K562 (cell line): ENCODE measurements around the gene CAMK2D. TPM values are rescaled to one million over a fixed set of nuclear protein-coding genes. Genes with fewer than 3 reads are reported as not detected.

ENCODE experiments used
- ATAC-seq: fragments of 200-7000 bp; cut with Tn5 transposase; 3 replicates; pipeline ENCODE4 v1.9.1; 2020; ENCODE audit warnings: moderate library complexity
- BruUV-seq: library from RNA; stranded (reverse); fragments of 400-500 nt; replicated peaks from 2 replicates; lab custom pipeline; 2021; lab: Mats Ljungman, UMichigan
- CTCF ChIA-PET: fragments of 300-600 bp; formaldehyde crosslinking; extraction: SDS; loops from one replicate; lab custom pipeline; 2021; ENCODE audit warnings: low intra/inter-chr PET ratio; lab: Yijun Ruan, JAX
- POLR2A ChIA-PET: fragments of 300-600, 350-650 bp; sonication (Branson Sonifier 250); formaldehyde crosslinking; extraction: SDS; loops from one replicate; lab custom pipeline; 2021; ENCODE audit warnings: antibody characterized with exemption, inconsistent platforms; lab: Yijun Ruan, JAX
- DNase-seq, 4 experiments: peaks; one replicate each; pipeline versions ENCODE4 v3.0.0 to v3.0.0-alpha.2; 2011 to 2018; ENCODE audit warnings: low spot score in 3 of 4, mixed read lengths in 3 of 4; ENCODE audit errors: extremely low read depth in 1 of 4
- FAIRE-seq: peaks from 2 replicates; lab custom pipeline; 2011; peaks lifted over from hg19 to GRCh38; lab: Jason Lieb, UNC
- H2AFZ ChIP-seq: 2 replicates; pipeline ENCODE4 v1.6.0; 2011; ENCODE audit warnings: low read depth, low read length, control low read depth, inconsistent platforms
- H3K27ac ChIP-seq: fragments of 200-600 bp; 3 replicates; pipeline ENCODE4 v1.8.0; 2011; ENCODE audit warnings: low read depth, mild to moderate bottlenecking, control low read depth, inconsistent platforms, low read length, moderate library complexity, mixed read lengths; ENCODE audit errors: extremely low read depth
- H3K27me3 ChIP-seq, 2 experiments: fragments of 300-600 bp in 1 of 2; 2 replicates in 1 of 2; 3 replicates in 1 of 2; pipeline versions ENCODE4 v1.6.0 to v1.8.0; 2011; ENCODE audit warnings: inconsistent platforms in 2 of 2, low read length in 2 of 2, mild to moderate bottlenecking in 1 of 2, mixed read lengths in 1 of 2, moderate library complexity in 1 of 2; ENCODE audit not compliant: control insufficient read depth in 2 of 2, insufficient read depth in 2 of 2
- H3K36me3 ChIP-seq: fragments of 300-600 bp; 3 replicates; pipeline ENCODE4 v1.8.0; 2011; ENCODE audit warnings: mild to moderate bottlenecking, low read length, inconsistent platforms; ENCODE audit not compliant: control insufficient read depth, insufficient read depth
- H3K4me1 ChIP-seq, 2 experiments: fragments of 200-600 bp in 1 of 2; replicated peaks in 1 of 2; 2 replicates in 1 of 2; 3 replicates in 1 of 2; pipeline versions ENCODE4 v1.5.1 to v1.8.0; 2011; ENCODE audit warnings: inconsistent platforms in 2 of 2, low read length in 2 of 2, mild to moderate bottlenecking in 1 of 2, mixed read lengths in 1 of 2, moderate library complexity in 1 of 2; ENCODE audit not compliant: control insufficient read depth in 2 of 2, insufficient read depth in 2 of 2
- H3K4me2 ChIP-seq: 2 replicates; pipeline ENCODE4 v1.6.1; 2011; ENCODE audit warnings: low read length, control low read depth, inconsistent platforms, mixed read lengths; ENCODE audit not compliant: insufficient read depth
- H3K4me3 ChIP-seq: fragments of 200-600 bp; sonication (generic), shearing (Covaris generic); 2 replicates; pipeline ENCODE4 v1.5.1; 2016; ENCODE audit warnings: control low read depth, inconsistent platforms
- H3K79me2 ChIP-seq: fragments of 200-600 bp; 3 replicates; pipeline ENCODE4 v1.8.0; 2011; ENCODE audit warnings: low read length, inconsistent platforms; ENCODE audit not compliant: control insufficient read depth, insufficient read depth
- H3K9ac ChIP-seq, 2 experiments: 2 replicates each; pipeline versions ENCODE4 v1.6.0 to v1.6.1; 2011; ENCODE audit warnings: low read depth in 2 of 2, low read length in 2 of 2, control low read depth in 1 of 2, inconsistent platforms in 1 of 2, mild to moderate bottlenecking in 1 of 2, mixed read lengths in 1 of 2; ENCODE audit not compliant: insufficient read depth in 1 of 2
- H3K9me1 ChIP-seq: one replicate; pipeline ENCODE4 v1.6.0; 2011; ENCODE audit warnings: inconsistent platforms, mild to moderate bottlenecking, low read length, moderate library complexity; ENCODE audit not compliant: control insufficient read depth, insufficient read depth
- H3K9me3 ChIP-seq: replicated peaks from 2 replicates; pipeline ENCODE4 v1.5.1; 2011; ENCODE audit warnings: low read depth, low read length, inconsistent platforms; ENCODE audit not compliant: control insufficient read depth, insufficient read depth
- H4K20me1 ChIP-seq: replicated peaks from 2 replicates; pipeline ENCODE4 v1.6.1; 2011; ENCODE audit warnings: low read length, inconsistent platforms, mixed read lengths; ENCODE audit not compliant: control insufficient read depth, insufficient read depth
- ARHGAP35 ChIP-seq: fragments of 450-650 bp; IDR thresholded peaks from 2 replicates; pipeline ENCODE4 v1.6.1; 2018; ENCODE audit not compliant: partially characterized antibody
- ARID1B ChIP-seq: fragments of 450-650 bp; IDR thresholded peaks from 2 replicates; pipeline ENCODE4 v1.6.1; 2016; ENCODE audit warnings: antibody characterized with exemption, mild to moderate bottlenecking, inconsistent platforms
- CBX2 ChIP-seq: fragments of 200-600 bp; sonication (generic); IDR thresholded peaks from one replicate; pipeline ENCODE4 v1.6.1; 2012; ENCODE audit warnings: mild to moderate bottlenecking, low read length, inconsistent platforms; ENCODE audit not compliant: insufficient read depth, poor library complexity, severe bottlenecking
- CBX3 ChIP-seq, 2 experiments: IDR thresholded peaks; 1 replicate in 1 of 2; 2 replicates in 1 of 2; pipeline ENCODE4 v1.6.1; 2012; ENCODE audit warnings: inconsistent platforms in 2 of 2, low read length in 2 of 2, borderline replicate concordance in 1 of 2, control low read depth in 1 of 2
- DPF2 ChIP-seq: fragments of 450-650 bp; IDR thresholded peaks from 2 replicates; pipeline ENCODE4 v1.6.1; 2016
- ERF ChIP-seq: fragments of 450-650 bp; formaldehyde crosslinking; IDR thresholded peaks from 2 replicates; pipeline ENCODE4 v1.4.0; 2020; ENCODE audit warnings: mild to moderate bottlenecking, mixed read lengths
- HNRNPUL1 ChIP-seq: fragments of 200-400 bp; formaldehyde crosslinking; IDR thresholded peaks from 2 replicates; pipeline ENCODE4 v1.6.1; 2017; ENCODE audit warnings: low read length
- KLF16 ChIP-seq: IDR thresholded peaks from 2 replicates; pipeline ENCODE4 v1.6.1; 2016; ENCODE audit warnings: antibody characterized with exemption
- MYC ChIP-seq, 2 experiments: fragments of 250-450 bp in 1 of 2; sonication (Bioruptor Pico) in 1 of 2; IDR thresholded peaks; 2 replicates each; pipeline versions ENCODE4 v1.5.1 to v1.6.1; 2012 to 2021; ENCODE audit warnings: low read depth in 2 of 2, borderline replicate concordance in 1 of 2, improper control_type of control experiment in 1 of 2, low read length in 1 of 2, mild to moderate bottlenecking in 1 of 2, moderate library complexity in 1 of 2
- RCOR1 ChIP-seq, 2 experiments: IDR thresholded peaks; 2 replicates each; pipeline ENCODE4 v1.6.1; 2012; ENCODE audit warnings: low read depth in 2 of 2, low read length in 2 of 2, borderline replicate concordance in 1 of 2, improper control_type of control experiment in 1 of 2
- RFX1 ChIP-seq: fragments of 450-650 bp; IDR thresholded peaks from 2 replicates; pipeline ENCODE4 v1.6.1; 2016; ENCODE audit warnings: mild to moderate bottlenecking, moderate library complexity
- RUNX1 ChIP-seq: sonication (generic); IDR thresholded peaks from 2 replicates; pipeline ENCODE4 v1.6.1; 2016; ENCODE audit warnings: antibody characterized with exemption, low read depth
- TRIM28 ChIP-seq: fragments of 450-650 bp; IDR thresholded peaks from 2 replicates; pipeline ENCODE4 v1.6.1; 2017
- ZNF224 ChIP-seq: sonication (generic); formaldehyde crosslinking; IDR thresholded peaks from 2 replicates; pipeline ENCODE4 v1.8.0; 2022; ENCODE audit warnings: mild to moderate bottlenecking, missing genetic modification reagents
- ZNF347 ChIP-seq: fragments of 450-650 bp; formaldehyde crosslinking; IDR thresholded peaks from 2 replicates; pipeline ENCODE4 v1.4.0; 2020; ENCODE audit warnings: low read depth, mild to moderate bottlenecking, moderate library complexity
- ZNF444 ChIP-seq: fragments of 250-450 bp; sonication (Bioruptor Pico); IDR thresholded peaks from 2 replicates; pipeline ENCODE4 v1.4.0; 2020; ENCODE audit warnings: mild to moderate bottlenecking, moderate library complexity
- WGBS: fragments of 100-300 bp; shearing (Covaris generic); methylation state at CpG from one replicate; pipeline ENCODE4 v1.1.6; 2016; ENCODE audit warnings: low coverage, mixed read lengths; ENCODE audit not compliant: insufficient coverage; ENCODE audit errors: missing lambda C conversion rate; 5-methylcytosine and 5-hydroxymethylcytosine counted together
- in situ Hi-C: fragments of 300-500 bp; cut with MboI; formaldehyde crosslinking; loops from 4 replicates; pipeline ENCODE4 v1.15.0; 2018; ENCODE audit warnings: inconsistent platforms, mixed read lengths
- intact Hi-C: fragments of 100-400 bp; cut with micrococcal nuclease; formaldehyde crosslinking; loops from 2 replicates; pipeline ENCODE4 v1.14.2; 2022
- polyA plus RNA-seq, 8 experiments: library from polyadenylated mRNA; depleted of rRNA in 4 of 8; stranded (reverse) in 5 of 8; unstranded in 3 of 8; fragments of >200 nt; fragmentation: Nextera tagmentation in 2 of 8; fragmentation: Illumina TruSeq in 1 of 8; extraction: Ambion mirVana in 2 of 8; extraction: Trizol in 1 of 8; gene quantifications; 2 replicates each; pipeline versions ENCODE4 v1.2.1 to v1.2.3, GENCODE V29; 2011 to 2014; ENCODE audit warnings: inconsistent platforms in 1 of 8, missing spikeins in 1 of 8
- total RNA-seq, 7 experiments: library from RNA; depleted of rRNA in 6 of 7; stranded (reverse); fragments of >200 nt in 6 of 7; fragmentation: Illumina TruSeq in 2 of 7; extraction: Trizol in 2 of 7; gene quantifications; 2 replicates each; pipeline versions ENCODE4 v1.2.1 to v1.2.3, GENCODE V29; 2011 to 2021; ENCODE audit warnings: low replicate concordance in 1 of 7

Gene CAMK2D
- total and polyA plus RNA-seq, 9 of the 15 experiments (the other 6 are each of a cell fraction or from before 2014, with no cell fraction given): 0.01 to 0.33 (median 0.04) TPM; not detected in 2

DNA sequence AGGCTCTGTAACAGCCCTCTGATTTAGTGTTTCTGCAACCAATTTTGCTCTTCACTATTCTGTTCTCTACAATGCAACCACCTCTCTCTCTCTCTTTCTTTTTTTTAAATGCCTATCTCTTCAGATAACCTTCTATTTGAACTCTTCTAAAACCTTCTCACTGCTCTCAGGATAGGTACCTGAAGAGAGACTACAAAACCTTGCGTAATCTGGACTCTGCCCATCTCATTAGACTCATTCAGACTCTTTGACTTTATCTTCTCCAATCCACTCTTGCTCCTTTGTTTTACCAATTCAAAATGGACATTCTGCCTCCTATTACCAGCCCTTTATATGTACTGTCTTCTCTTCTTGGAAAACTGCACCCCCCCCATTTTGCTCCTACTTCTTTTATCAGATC, 291.6 kb downstream of the CAMK2D start:
- no peak for ATAC-seq
- no peaks in the 10 kb centered on the region for H3K4me1 ChIP-seq
- no peak for DNase-seq

DNA sequence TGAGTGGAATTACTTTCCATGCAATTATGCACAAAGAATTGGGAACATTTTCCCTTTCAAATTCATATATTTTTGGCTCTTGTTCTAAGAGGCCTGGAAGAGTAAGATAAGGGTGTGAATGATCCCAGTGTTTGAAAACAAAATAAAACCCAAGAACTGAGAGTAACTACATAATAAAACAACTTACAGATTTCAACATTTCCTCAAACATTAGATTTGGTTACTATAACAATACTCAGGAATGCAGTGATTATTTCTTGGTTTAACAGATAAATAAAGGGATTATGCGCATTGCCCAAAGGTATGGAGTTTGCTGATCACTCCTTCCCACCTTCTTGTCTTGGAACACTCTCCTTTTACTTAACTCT, 292.5 kb downstream of the CAMK2D start:
- H3K4me1 ChIP-seq: no peaks in the 10 kb centered on the region
- no peak overlapping the region for H3K27ac ChIP-seq
- no peaks in the 10 kb centered on the region for H3K79me2 ChIP-seq
- H2AFZ ChIP-seq: no peak overlapping the region
- FAIRE-seq: no peak
- H3K36me3 ChIP-seq: no peaks in the 10 kb centered on the region
- POLR2A ChIA-PET: no interaction called here
- no peaks in the 10 kb centered on the region for H3K9me1 ChIP-seq
- no peaks in the 10 kb centered on the region for H4K20me1 ChIP-seq
- no peak for TF ChIP-seq CBX2
- in situ Hi-C loops (no loop called here), intact Hi-C loops (no loop called here)
- no peak for ATAC-seq
- no peak overlapping the region for H3K9ac ChIP-seq
- no peak overlapping the region for H3K4me2 ChIP-seq
- WGBS: 0% methylated on average over 1 of the region's 1 CpG
- no TSS peak for BruUV-seq
- H3K27me3 ChIP-seq: no peaks in the 10 kb centered on the region
- no peak overlapping the region for H3K4me3 ChIP-seq
- no peak for DNase-seq
- CTCF ChIA-PET: no interaction called here
- H3K9me3 ChIP-seq: no peaks in the 10 kb centered on the region

More for the DNA sequence above, 291.6 kb downstream of the CAMK2D start:
- in situ Hi-C loops: no loop called here
- ChIA-PET CTCF (no interaction called here), POLR2A (no interaction called here)
- H3K79me2 ChIP-seq: no peaks in the 10 kb centered on the region
- no peak overlapping the region for H2AFZ ChIP-seq
- TF ChIP-seq HNRNPUL1: no peak
- no peak for TF ChIP-seq ARID1B
- no peak for TF ChIP-seq ZNF444 (CRISPR knock-in tag)
- TF ChIP-seq KLF16: no peak
- TF ChIP-seq ZNF224: no peak
- TF ChIP-seq ERF (CRISPR knock-in tag): no peak
- TF ChIP-seq RUNX1: no peak
- TF ChIP-seq ZNF347 (CRISPR knock-in tag): no peak
- TF ChIP-seq TRIM28: no peak
- no peak for TF ChIP-seq ARHGAP35
- TF ChIP-seq MYC (IDR thresholded peaks at IDR 0.05; ENCODE audit: low read depth, low read length): no peak
- TF ChIP-seq MYC (CRISPR knock-in tag; IDR thresholded peaks at IDR 0.05; ENCODE audit: borderline replicate concordance, low read depth): no peak
- no peak for TF ChIP-seq RCOR1 (IDR thresholded peaks at IDR 0.05; ENCODE audit: borderline replicate concordance in 1 of 2, low read depth in 2 of 2, low read length in 2 of 2)
- TF ChIP-seq CBX3 (IDR thresholded peaks at IDR 0.05; ENCODE audit: borderline replicate concordance in 1 of 2, low read length in 2 of 2): no peak
- no peak for TF ChIP-seq DPF2
- no peak for TF ChIP-seq RFX1
- H3K9me3 ChIP-seq: no peaks in the 10 kb centered on the region
- no peaks in the 10 kb centered on the region for H3K9me1 ChIP-seq
- no peaks in the 10 kb centered on the region for H3K27me3 ChIP-seq
- no peak overlapping the region for H3K4me2 ChIP-seq
- no peak overlapping the region for H3K4me3 ChIP-seq
- 13% methylated on average over 1 of the region's 1 CpG for WGBS
- H3K36me3 ChIP-seq: no peaks in the 10 kb centered on the region
- no peak overlapping the region for H3K9ac ChIP-seq
- no peak overlapping the region for H3K27ac ChIP-seq
- intact Hi-C loops: no loop called here
- H4K20me1 ChIP-seq: no peaks in the 10 kb centered on the region
- no peak for FAIRE-seq
- no TSS peak for BruUV-seq
